Caco-2 (cell line): ENCODE measurements around the gene SIRT2. TPM values are rescaled to one million over a fixed set of nuclear protein-coding genes. Genes with fewer than 3 reads are reported as not detected.

Experiments used
- BruUV-seq: library from RNA; stranded (reverse); fragments of 400-500 nt; replicated peaks from 2 replicates; lab custom pipeline; 2021; lab: Mats Ljungman, UMichigan
- CTCF ChIA-PET: fragments of 300-600 bp; sonication (Branson Sonifier 250); formaldehyde crosslinking; loops from one replicate; lab custom pipeline; 2022; ENCODE audit warnings: antibody characterized with exemption; lab: Charles Lee
- POLR2A ChIA-PET: fragments of 300-600 bp; sonication (Branson Sonifier 250); formaldehyde crosslinking; loops from one replicate; lab custom pipeline; 2022; ENCODE audit warnings: antibody characterized with exemption; lab: Charles Lee
- DNase-seq, 2 experiments: peaks; one replicate each; pipeline versions ENCODE4 v3.0.0 to v3.0.0-alpha.2; 2020 to 2022
- H3K27me3 ChIP-seq: replicated peaks from 2 replicates; pipeline ENCODE4 v1.6.0; 2011; ENCODE audit warnings: low read length; ENCODE audit not compliant: control insufficient read depth, insufficient read depth
- H3K36me3 ChIP-seq: 2 replicates; pipeline ENCODE4 v1.5.1; 2011; ENCODE audit warnings: low read length; ENCODE audit not compliant: control insufficient read depth, insufficient read depth
- H3K4me1 ChIP-seq: fragments of 250-450 bp; sonication (Bioruptor Pico); 2 replicates; pipeline ENCODE4 v1.5.1; 2020; ENCODE audit warnings: mild to moderate bottlenecking
- H3K4me3 ChIP-seq: 2 replicates; pipeline ENCODE4 v1.5.1; 2011; ENCODE audit warnings: low read depth, mild to moderate bottlenecking, control low read depth, low read length
- H3K9me3 ChIP-seq: fragments of 250-450 bp; sonication (Bioruptor Pico); 2 replicates; pipeline ENCODE4 v1.5.1; 2020; ENCODE audit warnings: mild to moderate bottlenecking, moderate library complexity
- H3K27ac Mint-ChIP-seq: one replicate; pipeline ENCODE4 v1.8.0; 2022; ENCODE audit warnings: mixed read lengths; ENCODE audit not compliant: unreplicated experiment
- H3K27me3 Mint-ChIP-seq: one replicate; pipeline ENCODE4 v1.8.0; 2022; ENCODE audit warnings: mixed read lengths; ENCODE audit not compliant: insufficient read depth, unreplicated experiment
- H3K36me3 Mint-ChIP-seq: one replicate; pipeline ENCODE4 v1.8.0; 2022; ENCODE audit warnings: mild to moderate bottlenecking, mixed read lengths; ENCODE audit not compliant: insufficient read depth, unreplicated experiment
- H3K4me1 Mint-ChIP-seq: one replicate; pipeline ENCODE4 v1.8.0; 2022; ENCODE audit warnings: low read depth, mixed read lengths; ENCODE audit not compliant: unreplicated experiment
- H3K4me3 Mint-ChIP-seq: one replicate; pipeline ENCODE4 v1.8.0; 2022; ENCODE audit warnings: mild to moderate bottlenecking, moderate library complexity, mixed read lengths; ENCODE audit not compliant: unreplicated experiment
- H3K9me3 Mint-ChIP-seq: one replicate; pipeline ENCODE4 v1.8.0; 2022; ENCODE audit warnings: mixed read lengths; ENCODE audit not compliant: unreplicated experiment
- CTCF ChIP-seq, 2 experiments: fragments of 200-600 bp in 1 of 2; IDR thresholded peaks; 1 replicate in 1 of 2; 2 replicates in 1 of 2; pipeline versions ENCODE4 v1.5.1 to v1.8.0; 2011 to 2022; ENCODE audit warnings: antibody characterized with exemption in 1 of 2, control low read depth in 1 of 2, inconsistent platforms in 1 of 2, low read depth in 1 of 2, low read length in 1 of 2, mild to moderate bottlenecking in 1 of 2, moderate library complexity in 1 of 2; ENCODE audit not compliant: insufficient read depth in 1 of 2, severe bottlenecking in 1 of 2, unreplicated experiment in 1 of 2
- intact Hi-C: fragments of 100-400 bp; cut with micrococcal nuclease; formaldehyde crosslinking; loops from one replicate; pipeline ENCODE4 v1.10.0; 2022; ENCODE audit not compliant: unreplicated experiment
- total RNA-seq: library from RNA; stranded (reverse); gene quantifications from 2 replicates; pipeline ENCODE4 v1.2.3, GENCODE V29; 2022

SIRT2 gene
- total RNA-seq, 1 experiment from 2014 or later, result 33.3 TPM

- ChIA-PET POLR2A (interaction anchor here (0.6 to 1.9 kb wide), 16 partner anchors 9 to 536 kb away, joined by 3 to 27 read pairs (median 4); partner anchors contain the start of genes ACTN4, ECH1, EIF3K and GGN), CTCF (interaction anchor here (0.9 to 1.9 kb wide), 6 partner anchors 12 to 497 kb away, joined by 3 to 24 read pairs (median 5); partner anchors contain the start of genes FAM98C, MRPS12 and SARS2)
- peak overlapping the region; percentile 82 for H3K4me3 ChIP-seq
- DNase-seq, result no peak
- Mint-ChIP-seq H3K27ac (peak overlapping the region; percentile 69), H3K4me3 (peak overlapping the region; percentile 75), H3K9me3 (no peaks in the 10 kb centered on the region), H3K27me3 (no peaks in the 10 kb centered on the region), H3K36me3 (peaks cover 43% of the 10 kb centered on the region), H3K4me1 (peaks cover 24% of the 10 kb centered on the region)
- H3K36me3 ChIP-seq, result no peaks in the 10 kb centered on the region
- H3K9me3 ChIP-seq, result no peaks in the 10 kb centered on the region
- no TSS peak for BruUV-seq
- peaks cover 24% of the 10 kb centered on the region for H3K4me1 ChIP-seq
- intact Hi-C loops, result no loop called here
- no peak for TF ChIP-seq CTCF (IDR thresholded peaks at IDR 0.05; ENCODE audit: insufficient read depth in 1 of 2, low read depth in 1 of 2, low read length in 1 of 2, severe bottlenecking in 1 of 2, unreplicated experiment in 1 of 2)
- H3K27me3 ChIP-seq, result no peaks in the 10 kb centered on the region
Observed at GRCh38 chr19:38900202-38900629, 798 bp upstream of the SIRT2 start.

GRCh38 chr19:38898788-38899446, 501 bp downstream of the SIRT2 start:
- peaks cover 31% of the 10 kb centered on the region for H3K36me3 Mint-ChIP-seq
- intact Hi-C loops, result loop anchor here (1.0 kb wide), 2 partner anchors 31 to 49 kb away; partner anchors contain the start of genes MRPS12 and SARS2
- H3K4me3 Mint-ChIP-seq, result peak overlapping the region; percentile 75
- TF ChIP-seq CTCF (IDR thresholded peaks at IDR 0.05; ENCODE audit: insufficient read depth in 1 of 2, low read depth in 1 of 2, low read length in 1 of 2, severe bottlenecking in 1 of 2, unreplicated experiment in 1 of 2), result no peak
- DNase-seq, result no peak
- POLR2A ChIA-PET, result interaction anchor here (0.9 to 1.0 kb wide), 2 partner anchors 32 to 61 kb away, joined by 3 to 4 read pairs; partner anchors contain the start of genes MRPS12 and SARS2
- H3K9me3 ChIP-seq, result no peaks in the 10 kb centered on the region
- H3K27me3 Mint-ChIP-seq, result no peaks in the 10 kb centered on the region
- H3K4me1 Mint-ChIP-seq, result peaks cover 17% of the 10 kb centered on the region
- peak overlapping the region; percentile 65 for H3K4me3 ChIP-seq
- peak overlapping the region; percentile 69 for H3K27ac Mint-ChIP-seq
- H3K27me3 ChIP-seq, result no peaks in the 10 kb centered on the region
- H3K9me3 Mint-ChIP-seq, result no peaks in the 10 kb centered on the region
- TSS peak; percentile 57 for BruUV-seq
- no peaks in the 10 kb centered on the region for H3K36me3 ChIP-seq
- CTCF ChIA-PET, result no interaction called here
- peaks cover 14% of the 10 kb centered on the region; the same call in 1 of the 2 replicates for H3K4me1 ChIP-seq

GRCh38 chr19:38894968-38895367, 4.5 kb downstream of the SIRT2 start:
- CTCF ChIA-PET, result no interaction called here
- intact Hi-C loops, result no loop called here
- H3K4me3 Mint-ChIP-seq, result no peak overlapping the region

More at GRCh38 chr19:38894968-38895367, 4.5 kb downstream of the SIRT2 start:
- BruUV-seq, result no TSS peak
- Histone ChIP-seq H3K4me3 (no peak overlapping the region), H3K36me3 (no peaks in the 10 kb centered on the region), H3K27me3 (no peaks in the 10 kb centered on the region), H3K4me1 (0 out of 2 replicates have a peak, but pooled peaks cover 6% of the 10 kb centered on the region), H3K9me3 (no peaks in the 10 kb centered on the region)
- no peaks in the 10 kb centered on the region for H3K27me3 Mint-ChIP-seq
- H3K9me3 Mint-ChIP-seq, result no peaks in the 10 kb centered on the region
- POLR2A ChIA-PET, result no interaction called here
- H3K36me3 Mint-ChIP-seq, result peaks cover 24% of the 10 kb centered on the region
- H3K4me1 Mint-ChIP-seq, result peaks cover 11% of the 10 kb centered on the region
- DNase-seq, result no peak
- no peak for TF ChIP-seq CTCF (IDR thresholded peaks at IDR 0.05; ENCODE audit: insufficient read depth in 1 of 2, low read depth in 1 of 2, low read length in 1 of 2, severe bottlenecking in 1 of 2, unreplicated experiment in 1 of 2)
- H3K27ac Mint-ChIP-seq, result peak overlapping the region; percentile 6
